PC-3 (cell line): Measurements from ENCODE around the gene ING2. TPM values are rescaled to one million over a fixed set of nuclear protein-coding genes. Genes with fewer than 3 reads are reported as not detected.

Source experiments
- ATAC-seq: fragments of 200-7000 bp; cut with Tn5 transposase; 2 replicates; pipeline ENCODE4 v1.9.1; 2020; ENCODE audit warnings: mild to moderate bottlenecking, moderate library complexity
- BruUV-seq: library from RNA; stranded (reverse); fragments of 400-500 nt; replicated peaks from 2 replicates; lab custom pipeline; 2021; lab: Mats Ljungman, UMichigan
- CTCF ChIA-PET: fragments of 300-600 bp; sonication (Branson Sonifier 250); formaldehyde crosslinking; loops from one replicate; lab custom pipeline; 2022; ENCODE audit warnings: antibody characterized with exemption; lab: Charles Lee
- POLR2A ChIA-PET: fragments of 300-600 bp; sonication (Branson Sonifier 250); formaldehyde crosslinking; loops from one replicate; lab custom pipeline; 2022; ENCODE audit warnings: antibody characterized with exemption; ENCODE audit not compliant: unreplicated experiment; lab: Charles Lee
- DNase-seq: peaks from one replicate; pipeline ENCODE4 v3.0.0-alpha.2; 2015
- H2AFZ ChIP-seq: fragments of 300-600 bp; sonication (generic); 2 replicates; pipeline ENCODE4 v1.6.0; 2016; ENCODE audit warnings: antibody characterized with exemption, low read length
- H3F3A ChIP-seq: fragments of 300-600 bp; sonication (generic); one replicate; pipeline ENCODE4 v1.6.0; 2017; ENCODE audit warnings: antibody characterized with exemption, low read length, control low read depth, mild to moderate bottlenecking; ENCODE audit not compliant: unreplicated experiment
- H3K27ac ChIP-seq: fragments of 300-600 bp; sonication (generic); 2 replicates; pipeline ENCODE4 v1.5.1; 2016; ENCODE audit warnings: mild to moderate bottlenecking, low read length
- H3K27me3 ChIP-seq: fragments of 300-600 bp; sonication (generic); 2 replicates; pipeline ENCODE4 v1.6.1; 2016; ENCODE audit warnings: low read length, mixed read lengths
- H3K36me3 ChIP-seq: fragments of 300-600 bp; sonication (generic); 2 replicates; pipeline ENCODE4 v1.6.1; 2016; ENCODE audit warnings: low read depth, mixed run types, low read length, mixed read lengths
- H3K4me1 ChIP-seq: fragments of 300-600 bp; sonication (generic); 2 replicates; pipeline ENCODE4 v1.5.1; 2016; ENCODE audit warnings: low read length; ENCODE audit not compliant: insufficient read depth
- H3K4me2 ChIP-seq: fragments of 300-600 bp; sonication (generic); 2 replicates; pipeline ENCODE4 v1.6.0; 2016; ENCODE audit warnings: low read length
- H3K4me3 ChIP-seq: fragments of 300-600 bp; sonication (generic); 2 replicates; pipeline ENCODE4 v1.5.1; 2016; ENCODE audit warnings: mild to moderate bottlenecking, low read length, mixed read lengths
- H3K79me2 ChIP-seq: fragments of 300-600 bp; sonication (generic); 2 replicates; pipeline ENCODE4 v1.6.1; 2017; ENCODE audit warnings: low read length, mixed read lengths
- H3K9ac ChIP-seq: fragments of 300-600 bp; sonication (generic); 2 replicates; pipeline ENCODE4 v1.6.0; 2016; ENCODE audit warnings: mild to moderate bottlenecking, low read length
- H3K9me2 ChIP-seq: fragments of 300-600 bp; sonication (generic); replicated peaks from 2 replicates; pipeline ENCODE4 v1.6.1; 2016; ENCODE audit warnings: mixed run types, low read length, mixed read lengths
- H3K9me3 ChIP-seq: fragments of 300-600 bp; sonication (generic); 2 replicates; pipeline ENCODE4 v1.6.1; 2016; ENCODE audit warnings: low read length, mixed read lengths
- H4K20me1 ChIP-seq: fragments of 300-600 bp; sonication (generic); 2 replicates; pipeline ENCODE4 v1.6.1; 2016; ENCODE audit warnings: low read length, mixed read lengths
- CTCF ChIP-seq: fragments of 300-600 bp; sonication (generic); conservative IDR thresholded peaks from 2 replicates; pipeline ENCODE4 v1.5.1; 2017; ENCODE audit warnings: antibody characterized with exemption, low read depth, mild to moderate bottlenecking, low read length
- EZH2 ChIP-seq: fragments of 300-600 bp; sonication (generic); IDR thresholded peaks from one replicate; pipeline ENCODE4 v1.6.1; 2017; ENCODE audit warnings: antibody characterized with exemption, mild to moderate bottlenecking, low read length; ENCODE audit not compliant: unreplicated experiment
- EZH2phosphoT487 ChIP-seq: fragments of 300-600 bp; sonication (generic); IDR thresholded peaks from 2 replicates; pipeline ENCODE4 v1.6.1; 2018; ENCODE audit warnings: mild to moderate bottlenecking, antibody characterized with exemption, low read length, borderline replicate concordance
- intact Hi-C: fragments of 100-400 bp; cut with micrococcal nuclease; formaldehyde crosslinking; loops from 2 replicates; pipeline ENCODE4 v1.9.0; 2023
- total RNA-seq: library from RNA; depleted of rRNA; stranded (reverse); fragments of >200 nt; gene quantifications from 2 replicates; pipeline ENCODE4 v1.2.3, GENCODE V29; 2014

ING2 gene
- total RNA-seq, 1 experiment from 2014 or later, result 17.3 TPM

GRCh38 chr4:183503497-183504063 is 1.3 kb upstream of the ING2 start:
- Histone ChIP-seq H3K27ac (peak overlapping the region; percentile 65), H3K9me2 (no peaks in the 10 kb centered on the region), H3K9ac (peak overlapping the region; percentile 87), H2AFZ (peak overlapping the region; percentile 76), H3K4me2 (peak overlapping the region; percentile 98), H3K79me2 (peaks cover 52% of the 10 kb centered on the region), H3K27me3 (no peaks in the 10 kb centered on the region), H3K4me3 (peak overlapping the region; percentile 93), H4K20me1 (no peaks in the 10 kb centered on the region; the same call in 1 of the 2 replicates), H3K36me3 (no peaks in the 10 kb centered on the region), H3K9me3 (no peaks in the 10 kb centered on the region), H3K4me1 (peaks cover 14% of the 10 kb centered on the region), H3F3A (no peaks in the 10 kb centered on the region)
- TSS peak; percentile 64 for BruUV-seq
- ChIA-PET POLR2A (no interaction called here), CTCF (interaction anchor here (0.9 kb wide), 1 partner anchor 97 kb away, joined by 3 read pairs; no protein-coding TSS in a partner anchor)
- DNase-seq (peak; percentile 35), ATAC-seq (peak; percentile 2)
- intact Hi-C loops, result loop anchor here (1.0 to 10.0 kb wide), 4 partner anchors 31 to 134 kb away; partner anchors contain the start of gene CDKN2AIP
- TF ChIP-seq CTCF (no peak), EZH2 (no peak), EZH2phosphoT487 (no peak)

- no peaks in the 10 kb centered on the region; the same call in 1 of the 2 replicates for H4K20me1 ChIP-seq
- ChIA-PET CTCF (interaction anchor here (0.9 kb wide), 1 partner anchor 96 kb away, joined by 3 read pairs; no protein-coding TSS in a partner anchor), POLR2A (interaction anchor here (0.6 kb wide), 1 partner anchor 132 kb away, joined by 4 read pairs; no protein-coding TSS in a partner anchor)
- peak; percentile 95 for DNase-seq
- H3K4me1 ChIP-seq, result peaks cover 14% of the 10 kb centered on the region
- intact Hi-C loops, result loop anchor here (2.0 to 10.0 kb wide), 3 partner anchors 59 to 133 kb away; partner anchors contain the start of gene CDKN2AIP
- H3K36me3 ChIP-seq, result no peaks in the 10 kb centered on the region
- H2AFZ ChIP-seq, result peak overlapping the region; percentile 77
- no peaks in the 10 kb centered on the region for H3K27me3 ChIP-seq
- H3K4me2 ChIP-seq, result peak overlapping the region; percentile 98
- H3K9me3 ChIP-seq, result no peaks in the 10 kb centered on the region
- H3K79me2 ChIP-seq, result peaks cover 59% of the 10 kb centered on the region
- H3K4me3 ChIP-seq, result peak overlapping the region; percentile 93
- H3K9me2 ChIP-seq, result no peaks in the 10 kb centered on the region
- no TSS peak for BruUV-seq
- H3K27ac ChIP-seq, result peak overlapping the region; percentile 65
- peak; percentile 75 for ATAC-seq
- no peaks in the 10 kb centered on the region for H3F3A ChIP-seq
- H3K9ac ChIP-seq, result peak overlapping the region; percentile 87
- TF ChIP-seq EZH2phosphoT487 (no peak), EZH2 (no peak), CTCF (no peak)
These were observed 561 bp upstream of the ING2 start for GRCh38 chr4:183504064-183504929.
